Activated T-helper 17 cell treated with anti-CD3 and anti-CD28 coated beads, Interleukin-2, amount 50 U/mL, for 72 hours (primary cell): ENCODE results near the gene POFUT2. TPM values are rescaled to one million over a fixed set of nuclear protein-coding genes. Genes with fewer than 3 reads are reported as not detected.

ENCODE experiments used
- ATAC-seq: fragments of 150-1000 bp; cut with Tn5 transposase; replicated peaks from 2 replicates; pipeline ENCODE4 v1.10.0; 2021; ENCODE audit warnings: mild to moderate bottlenecking, moderate library complexity
- H3K27ac Mint-ChIP-seq: one replicate; pipeline ENCODE4 v1.8.0; 2022; ENCODE audit warnings: mixed read lengths
- H3K27me3 Mint-ChIP-seq: one replicate; pipeline ENCODE4 v1.8.0; 2022; ENCODE audit warnings: mixed read lengths
- H3K36me3 Mint-ChIP-seq: one replicate; pipeline ENCODE4 v1.8.0; 2022; ENCODE audit warnings: low read depth, mild to moderate bottlenecking, mixed read lengths
- H3K4me1 Mint-ChIP-seq: one replicate; pipeline ENCODE4 v1.8.0; 2022; ENCODE audit warnings: mixed read lengths
- H3K4me3 Mint-ChIP-seq: one replicate; pipeline ENCODE4 v1.8.0; 2022; ENCODE audit warnings: mild to moderate bottlenecking, mixed read lengths
- H3K9me3 Mint-ChIP-seq: one replicate; pipeline ENCODE4 v1.8.0; 2022; ENCODE audit warnings: mixed read lengths
- total RNA-seq, 2 donors: library from RNA; stranded (reverse); gene quantifications; one replicate each; pipeline ENCODE4 v1.2.3, GENCODE V29; 2022

Gene POFUT2
- total RNA-seq, 2 donors from 2014 or later: 12.0 to 22.8 TPM

GRCh38 chr21:45263534-45263933, 24.2 kb downstream of the POFUT2 start:
- no peak overlapping the region for H3K4me3 Mint-ChIP-seq
- H3K4me1 Mint-ChIP-seq: peaks cover 23% of the 10 kb centered on the region
- no peak overlapping the region for H3K27ac Mint-ChIP-seq
- peaks cover 41% of the 10 kb centered on the region for H3K36me3 Mint-ChIP-seq
- no peaks in the 10 kb centered on the region for H3K9me3 Mint-ChIP-seq
- no peaks in the 10 kb centered on the region for H3K27me3 Mint-ChIP-seq
- no peak for ATAC-seq

- Mint-ChIP-seq H3K27me3 (no peaks in the 10 kb centered on the region), H3K27ac (no peak overlapping the region), H3K36me3 (peaks cover 36% of the 10 kb centered on the region)
These were observed 25.1 kb downstream of the POFUT2 start for GRCh38 chr21:45262616-45263015.

GRCh38 chr21:45262041-45262581, 25.6 kb downstream of the POFUT2 start:
- no peak for ATAC-seq
- Mint-ChIP-seq H3K4me1 (peaks cover 18% of the 10 kb centered on the region), H3K9me3 (no peaks in the 10 kb centered on the region), H3K36me3 (peaks cover 31% of the 10 kb centered on the region), H3K4me3 (no peak overlapping the region), H3K27me3 (no peaks in the 10 kb centered on the region), H3K27ac (no peak overlapping the region)

More at GRCh38 chr21:45262616-45263015, 25.1 kb downstream of the POFUT2 start:
- no peak overlapping the region for H3K4me3 Mint-ChIP-seq
- no peak for ATAC-seq
- peaks cover 23% of the 10 kb centered on the region for H3K4me1 Mint-ChIP-seq
- H3K9me3 Mint-ChIP-seq: no peaks in the 10 kb centered on the region

GRCh38 chr21:45261093-45261492, 26.6 kb downstream of the POFUT2 start:
- Mint-ChIP-seq H3K9me3 (no peaks in the 10 kb centered on the region), H3K36me3 (peaks cover 22% of the 10 kb centered on the region), H3K27me3 (no peaks in the 10 kb centered on the region), H3K4me1 (peaks cover 10% of the 10 kb centered on the region), H3K27ac (no peak overlapping the region), H3K4me3 (no peak overlapping the region)
- ATAC-seq: no peak

- no peak overlapping the region for H3K27ac Mint-ChIP-seq
- H3K9me3 Mint-ChIP-seq: no peaks in the 10 kb centered on the region
- H3K27me3 Mint-ChIP-seq: no peaks in the 10 kb centered on the region
- H3K4me3 Mint-ChIP-seq: no peak overlapping the region
- H3K36me3 Mint-ChIP-seq: peaks cover 22% of the 10 kb centered on the region
- no peak for ATAC-seq
- H3K4me1 Mint-ChIP-seq: peaks cover 7% of the 10 kb centered on the region
These were observed 27.4 kb downstream of the POFUT2 start for GRCh38 chr21:45260191-45260825.

- H3K27me3 Mint-ChIP-seq: peaks cover 5% of the 10 kb centered on the region
- H3K4me1 Mint-ChIP-seq: peaks cover 15% of the 10 kb centered on the region
- no peak overlapping the region for H3K27ac Mint-ChIP-seq
- no peaks in the 10 kb centered on the region for H3K9me3 Mint-ChIP-seq
- peaks cover 14% of the 10 kb centered on the region for H3K36me3 Mint-ChIP-seq
- ATAC-seq: no peak
- no peak overlapping the region for H3K4me3 Mint-ChIP-seq
These were observed 28.4 kb downstream of the POFUT2 start for GRCh38 chr21:45259206-45259840.

GRCh38 chr21:45258466-45258865, 29.2 kb downstream of the POFUT2 start:
- H3K9me3 Mint-ChIP-seq: no peaks in the 10 kb centered on the region
- H3K4me3 Mint-ChIP-seq: no peak overlapping the region
- ATAC-seq: no peak
- peaks cover 12% of the 10 kb centered on the region for H3K4me1 Mint-ChIP-seq
- no peak overlapping the region for H3K27ac Mint-ChIP-seq
- peaks cover 5% of the 10 kb centered on the region for H3K27me3 Mint-ChIP-seq
- peaks cover 6% of the 10 kb centered on the region for H3K36me3 Mint-ChIP-seq

- H3K4me3 Mint-ChIP-seq: no peak overlapping the region
- H3K27ac Mint-ChIP-seq: no peak overlapping the region
- H3K4me1 Mint-ChIP-seq: peaks cover 8% of the 10 kb centered on the region
- ATAC-seq: no peak
- no peaks in the 10 kb centered on the region for H3K36me3 Mint-ChIP-seq
- no peaks in the 10 kb centered on the region for H3K9me3 Mint-ChIP-seq
- peaks cover 5% of the 10 kb centered on the region for H3K27me3 Mint-ChIP-seq
These were observed 29.9 kb downstream of the POFUT2 start for GRCh38 chr21:45257673-45258341.

GRCh38 chr21:45256912-45257672, 30.6 kb downstream of the POFUT2 start:
- ATAC-seq: peak; percentile 41
- peaks cover 8% of the 10 kb centered on the region for H3K4me1 Mint-ChIP-seq
- H3K27ac Mint-ChIP-seq: no peak overlapping the region
- no peaks in the 10 kb centered on the region for H3K36me3 Mint-ChIP-seq
- peaks cover 5% of the 10 kb centered on the region for H3K27me3 Mint-ChIP-seq
- H3K9me3 Mint-ChIP-seq: no peaks in the 10 kb centered on the region
- H3K4me3 Mint-ChIP-seq: no peak overlapping the region

- no peak overlapping the region for H3K27ac Mint-ChIP-seq
- peak overlapping the region; percentile 34 for H3K4me3 Mint-ChIP-seq
- H3K27me3 Mint-ChIP-seq: peaks cover 5% of the 10 kb centered on the region
- peaks cover 8% of the 10 kb centered on the region for H3K4me1 Mint-ChIP-seq
- no peaks in the 10 kb centered on the region for H3K9me3 Mint-ChIP-seq
- H3K36me3 Mint-ChIP-seq: no peaks in the 10 kb centered on the region
- peak; percentile 31 for ATAC-seq
These were observed 31.4 kb downstream of the POFUT2 start for GRCh38 chr21:45256021-45256911.

GRCh38 chr21:45255381-45256020, 32.2 kb downstream of the POFUT2 start:
- peak; percentile 82 for ATAC-seq
- H3K4me1 Mint-ChIP-seq: peaks cover 8% of the 10 kb centered on the region
- no peak overlapping the region for H3K27ac Mint-ChIP-seq
- peaks cover 5% of the 10 kb centered on the region for H3K27me3 Mint-ChIP-seq
- H3K36me3 Mint-ChIP-seq: no peaks in the 10 kb centered on the region
- no peaks in the 10 kb centered on the region for H3K9me3 Mint-ChIP-seq
- peak overlapping the region; percentile 34 for H3K4me3 Mint-ChIP-seq

- ATAC-seq: no peak
- Mint-ChIP-seq H3K9me3 (no peaks in the 10 kb centered on the region), H3K27me3 (peaks cover 5% of the 10 kb centered on the region), H3K4me1 (peaks cover 14% of the 10 kb centered on the region), H3K27ac (no peak overlapping the region), H3K4me3 (peak overlapping the region; percentile 34), H3K36me3 (no peaks in the 10 kb centered on the region)
These were observed 33.2 kb downstream of the POFUT2 start for GRCh38 chr21:45254460-45254930.
